ENCODE results near the gene AIPL1.
"Not testable (repeated sequence)": the region's sequence is repeated elsewhere in the genome, so short reads cannot be mapped to it uniquely, and the experiment has no call there.

The AIPL1 gene, protein sequence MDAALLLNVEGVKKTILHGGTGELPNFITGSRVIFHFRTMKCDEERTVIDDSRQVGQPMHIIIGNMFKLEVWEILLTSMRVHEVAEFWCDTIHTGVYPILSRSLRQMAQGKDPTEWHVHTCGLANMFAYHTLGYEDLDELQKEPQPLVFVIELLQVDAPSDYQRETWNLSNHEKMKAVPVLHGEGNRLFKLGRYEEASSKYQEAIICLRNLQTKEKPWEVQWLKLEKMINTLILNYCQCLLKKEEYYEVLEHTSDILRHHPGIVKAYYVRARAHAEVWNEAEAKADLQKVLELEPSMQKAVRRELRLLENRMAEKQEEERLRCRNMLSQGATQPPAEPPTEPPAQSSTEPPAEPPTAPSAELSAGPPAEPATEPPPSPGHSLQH

GRCh38 chr17:6435051-6435450, at the start of gene AIPL1:
TSS of gene AIPL1 (minus strand) at chr17:6435121. CDS start at chr17:6435104, 17 bp downstream.
- DNase-seq (ENCODE audit: low read depth): no peak

DNA sequence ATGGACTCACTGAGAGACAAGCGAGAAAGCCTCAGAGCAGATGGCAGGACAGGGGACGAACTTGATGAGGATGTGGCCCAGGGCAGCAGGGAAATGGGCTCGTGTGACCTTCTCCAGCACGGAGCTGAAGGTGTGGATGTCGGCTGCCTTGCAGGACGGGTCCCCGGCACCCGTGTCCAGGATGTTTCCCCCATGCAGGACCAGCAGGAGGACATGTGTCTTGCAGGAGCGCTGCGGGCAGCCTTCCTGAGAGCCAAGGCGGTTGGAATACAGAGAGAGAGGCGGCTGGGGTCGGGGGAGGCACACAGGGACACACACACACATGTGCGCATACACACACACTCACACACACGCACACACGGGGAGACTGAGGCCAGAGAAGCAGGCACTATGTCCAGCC, 48.6 kb upstream of the AIPL1 start:
- no peak for DNase-seq (ENCODE audit: low read depth)

- not testable (repeated sequence) for DNase-seq (ENCODE audit: low read depth)
Observed at GRCh38 chr17:6482796-6483195, 47.9 kb upstream of the AIPL1 start.

GRCh38 chr17:6482105-6482455, 47.2 kb upstream of the AIPL1 start:
- DNase-seq (ENCODE audit: low read depth): no peak

DNA sequence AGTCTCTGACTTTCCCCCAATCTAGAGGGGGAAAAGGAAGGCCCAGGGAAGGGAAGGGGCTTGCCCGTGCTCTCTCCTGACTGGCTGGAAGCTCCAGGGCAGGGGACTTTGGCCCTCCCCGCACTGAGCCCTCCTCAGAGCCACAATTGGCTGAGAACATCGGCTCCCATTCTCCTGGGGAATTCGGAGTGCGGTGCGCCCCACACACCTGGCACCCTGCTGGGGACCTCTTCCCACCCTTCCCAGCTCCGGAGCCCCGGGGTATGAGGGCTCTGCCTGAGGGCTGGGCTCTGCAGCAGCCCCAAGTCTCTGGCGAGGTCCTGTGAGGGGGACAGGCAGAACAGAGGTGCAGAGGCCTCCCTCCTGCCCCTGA, 45.4 kb upstream of the AIPL1 start:
- DNase-seq (ENCODE audit: low read depth): no peak

DNA sequence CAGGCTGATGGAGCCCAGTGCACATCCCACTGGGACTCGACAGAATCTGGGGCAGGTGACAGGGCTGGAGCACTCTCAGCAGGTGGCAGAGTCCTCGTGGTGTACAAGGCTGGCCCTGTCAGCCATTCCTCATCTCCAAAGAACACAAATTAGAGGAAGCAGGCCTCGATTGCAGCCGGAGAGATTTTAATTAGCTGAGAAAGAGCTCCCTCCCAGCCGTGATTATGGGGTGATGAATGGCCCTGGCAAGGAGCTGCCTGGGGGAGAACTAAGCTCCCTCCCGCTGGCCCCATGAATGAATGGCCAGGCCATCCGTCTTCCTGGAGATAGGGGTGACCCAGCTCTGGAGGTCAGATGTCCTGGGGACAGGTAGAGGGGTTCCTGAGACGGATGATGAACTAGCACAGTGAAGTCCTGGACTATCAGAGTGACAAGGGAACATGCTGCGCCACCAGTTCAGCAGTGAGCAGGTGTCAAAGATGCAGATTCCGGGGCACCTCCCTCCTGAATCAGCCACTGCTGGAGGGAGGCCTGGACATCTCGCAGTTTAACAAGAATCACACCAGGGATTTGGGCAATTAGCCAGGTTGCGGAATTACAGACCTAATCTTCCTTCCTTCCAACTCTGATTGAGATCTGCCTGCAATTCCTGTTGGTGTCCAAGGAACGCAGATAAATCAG, 44.8 kb upstream of the AIPL1 start:
- DNase-seq (ENCODE audit: low read depth): no peak

DNA sequence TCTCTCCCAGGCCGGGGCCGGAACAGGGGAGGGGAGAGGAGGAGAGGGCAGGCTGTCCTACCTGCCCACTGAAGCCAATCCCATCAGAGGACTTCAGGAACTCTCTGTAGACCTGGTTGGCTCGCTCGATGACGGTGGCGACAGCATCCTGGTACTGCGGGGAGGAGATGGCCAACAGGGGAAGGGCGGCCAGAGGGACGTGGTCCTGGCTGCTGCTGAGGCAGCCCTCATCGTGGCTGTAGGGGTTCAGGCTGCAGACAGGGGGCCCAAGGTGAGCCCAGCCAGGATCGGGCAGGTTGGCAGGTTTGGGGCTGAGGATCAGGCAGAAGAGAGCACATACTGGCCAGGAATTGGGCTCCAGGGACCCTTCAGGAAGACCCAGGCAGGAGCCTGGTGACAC, 43.6 kb upstream of the AIPL1 start:
- no peak for DNase-seq (ENCODE audit: low read depth)

DNA sequence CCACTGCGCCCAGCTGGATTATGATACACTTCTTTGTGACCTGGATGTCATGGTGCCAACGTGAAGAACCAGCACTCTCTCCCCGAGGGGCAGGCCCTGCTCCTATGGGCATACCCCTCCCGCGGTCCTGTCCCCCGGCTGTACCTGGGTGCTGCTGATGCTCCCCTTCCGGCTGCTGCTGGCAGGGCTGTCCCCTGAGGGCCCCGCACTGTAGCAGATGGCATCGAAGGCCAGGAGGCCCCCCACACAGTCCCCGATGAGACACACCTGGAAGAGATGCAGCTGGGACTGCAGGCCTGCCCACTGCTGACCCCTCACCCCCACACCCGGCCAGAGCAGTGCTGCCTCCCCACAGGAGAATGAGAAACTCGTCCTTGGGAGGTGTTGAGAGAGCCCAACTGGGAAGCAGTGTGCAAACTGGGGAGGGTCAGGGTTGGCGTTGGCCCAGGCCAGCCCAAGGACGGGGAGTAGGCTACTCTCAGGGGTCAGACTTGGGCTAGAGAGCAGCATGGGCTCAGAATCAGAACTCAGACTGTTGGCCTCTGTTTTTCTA, 43.0 kb upstream of the AIPL1 start:
- DNase-seq (ENCODE audit: low read depth): no peak

DNA sequence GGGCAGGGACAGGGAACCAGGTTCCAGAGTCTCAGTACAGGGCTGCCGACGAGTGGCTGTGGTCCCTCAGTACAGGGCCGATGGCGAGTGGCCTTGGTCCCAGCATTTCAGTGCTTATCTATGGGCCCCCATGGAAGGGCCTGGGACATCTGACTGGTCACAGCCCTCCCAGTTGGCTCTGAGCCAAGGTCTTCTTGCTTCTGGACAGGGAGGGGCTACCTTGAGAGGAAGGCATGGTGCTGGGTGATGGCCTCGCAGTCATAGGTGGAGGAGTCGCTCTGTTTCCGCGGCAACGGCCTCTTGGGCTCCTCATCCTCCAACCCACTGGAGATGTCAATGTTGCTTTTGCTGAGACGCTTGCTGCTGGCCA, 41.9 kb upstream of the AIPL1 start:
- no peak for DNase-seq (ENCODE audit: low read depth)

GRCh38 chr17:6476076-6476809, 41.3 kb upstream of the AIPL1 start:
- DNase-seq (ENCODE audit: low read depth): no peak

DNA sequence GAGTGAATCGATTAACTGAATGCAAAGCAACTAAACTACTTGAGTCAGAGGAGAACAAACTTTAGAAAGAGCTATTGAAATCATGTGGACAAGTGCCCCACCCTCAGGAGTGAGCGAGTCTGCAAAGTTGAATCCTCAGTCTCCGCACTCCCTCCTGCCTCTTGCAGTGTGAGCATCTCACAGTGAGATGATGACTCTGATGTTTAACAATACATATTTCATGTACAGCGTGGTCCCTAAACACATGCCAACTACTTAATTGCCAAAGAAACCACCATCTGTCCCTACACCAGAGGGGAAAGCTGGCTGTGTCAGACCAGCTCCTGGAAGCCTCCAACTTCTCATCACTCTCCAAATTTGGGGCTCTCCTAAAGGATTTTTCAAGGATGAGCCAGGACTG, 40.5 kb upstream of the AIPL1 start:
- no peak for DNase-seq (ENCODE audit: low read depth)

DNA sequence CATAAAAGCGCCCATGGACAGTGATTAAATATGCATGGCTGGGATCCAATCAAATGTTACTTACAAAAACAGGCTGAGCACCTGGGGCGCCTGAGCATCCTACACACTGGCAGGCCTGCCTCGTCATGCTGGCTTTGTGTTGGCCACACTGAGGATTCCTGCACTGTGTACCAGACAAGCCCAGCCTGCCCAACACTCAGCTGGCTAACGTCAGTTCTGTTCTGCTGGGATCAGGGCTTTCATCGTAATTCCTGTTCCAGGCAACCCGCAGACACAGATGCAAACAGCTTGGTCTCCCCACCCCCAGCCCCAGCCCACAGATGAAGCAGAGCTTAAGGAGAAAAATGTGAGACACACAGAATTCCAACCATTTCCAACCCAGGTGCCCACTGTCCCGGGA, 40.0 kb upstream of the AIPL1 start:
- no peak for DNase-seq (ENCODE audit: low read depth)

- DNase-seq (ENCODE audit: low read depth): no peak
Observed at GRCh38 chr17:6474376-6474775, 39.5 kb upstream of the AIPL1 start.

DNA sequence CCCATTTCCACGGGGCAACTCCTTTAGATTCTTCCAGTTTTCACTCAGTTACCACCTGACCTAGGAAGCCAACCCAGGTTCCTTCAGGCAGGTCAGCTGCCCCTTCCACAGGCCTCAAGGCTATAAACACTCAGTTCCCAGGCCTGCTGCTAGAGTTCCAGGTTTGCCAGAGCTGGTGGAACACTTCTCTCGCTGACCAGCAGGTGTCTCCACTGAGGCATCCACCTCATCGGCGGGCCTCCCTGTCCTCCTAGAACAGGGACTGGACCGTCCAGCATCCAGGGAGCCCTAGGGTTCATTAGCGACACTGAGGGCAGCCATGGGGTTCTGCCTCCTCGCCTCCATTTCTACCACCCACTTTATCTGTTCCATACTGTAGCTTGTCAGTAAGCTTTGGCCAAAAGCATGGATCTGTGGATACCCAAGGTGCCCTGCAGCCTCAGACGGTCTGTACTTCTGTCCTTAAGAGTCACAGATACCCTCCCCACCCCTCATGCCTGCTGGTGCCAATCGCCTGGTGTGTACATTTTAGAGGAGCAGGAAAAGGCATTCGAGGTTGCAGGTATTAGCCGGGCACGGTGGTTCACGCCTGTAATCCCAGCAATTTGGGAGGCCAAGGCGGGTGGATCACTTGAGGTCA, 38.3 kb upstream of the AIPL1 start:
- DNase-seq (ENCODE audit: low read depth): peak; percentile 24

- DNase-seq (ENCODE audit: low read depth): no peak
Observed at GRCh38 chr17:6472517-6472916, 37.6 kb upstream of the AIPL1 start.

GRCh38 chr17:6471531-6472465, 36.9 kb upstream of the AIPL1 start:
- no peak for DNase-seq (ENCODE audit: low read depth)

GRCh38 chr17:6470751-6471521, 36.0 kb upstream of the AIPL1 start:
- no peak for DNase-seq (ENCODE audit: low read depth)

GRCh38 chr17:6470146-6470718, 35.3 kb upstream of the AIPL1 start:
- no peak for DNase-seq (ENCODE audit: low read depth)

- DNase-seq (ENCODE audit: low read depth): no peak
Observed at GRCh38 chr17:6468051-6468790, 33.3 kb upstream of the AIPL1 start.
